HG02870 (cell line): ENCODE data around the gene SUPT4H1.

Experiments
- ATAC-seq: cut with Tn5 transposase; IDR thresholded peaks from one replicate; pipeline ENCODE4 v1.9.1; 2021; ENCODE audit warnings: mild to moderate bottlenecking, moderate library complexity; ENCODE audit not compliant: unreplicated experiment

The SUPT4H1 gene

DNA sequence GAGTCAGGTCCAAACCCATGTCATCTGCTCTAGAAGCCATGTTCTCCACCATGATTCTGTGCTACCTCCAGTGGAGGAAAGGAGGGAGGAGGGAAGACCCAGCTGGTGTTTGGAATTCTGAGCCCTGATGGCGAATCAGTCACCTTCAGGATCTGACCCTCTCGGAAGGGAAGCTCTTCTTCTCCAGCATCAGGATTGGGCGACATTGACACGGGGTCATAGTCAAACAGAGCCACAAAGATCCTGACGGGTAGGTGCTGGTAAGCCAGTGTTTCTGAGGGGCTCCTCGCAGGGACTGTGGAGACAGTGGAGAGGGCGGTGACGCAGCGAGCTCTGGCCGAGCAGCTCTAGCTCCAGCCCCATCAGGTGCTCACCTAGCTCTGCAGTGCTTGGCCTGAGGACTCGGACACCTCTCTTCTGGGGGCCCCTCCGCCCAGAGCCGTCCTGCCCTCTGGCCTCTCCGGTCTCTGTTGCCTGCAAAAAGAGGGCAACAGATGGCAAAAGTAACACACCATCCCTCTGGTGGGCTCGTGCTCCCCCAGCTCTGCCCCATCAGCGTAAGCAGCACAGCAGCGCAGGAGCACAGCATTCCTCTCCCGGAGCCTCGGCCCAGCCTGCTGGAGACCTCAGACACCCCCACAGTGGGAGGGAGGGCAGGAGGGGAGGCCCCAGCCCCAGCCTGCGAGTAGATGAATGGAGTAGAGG is 44.4 kb downstream of the SUPT4H1 start:
- ATAC-seq, result no peak

DNA sequence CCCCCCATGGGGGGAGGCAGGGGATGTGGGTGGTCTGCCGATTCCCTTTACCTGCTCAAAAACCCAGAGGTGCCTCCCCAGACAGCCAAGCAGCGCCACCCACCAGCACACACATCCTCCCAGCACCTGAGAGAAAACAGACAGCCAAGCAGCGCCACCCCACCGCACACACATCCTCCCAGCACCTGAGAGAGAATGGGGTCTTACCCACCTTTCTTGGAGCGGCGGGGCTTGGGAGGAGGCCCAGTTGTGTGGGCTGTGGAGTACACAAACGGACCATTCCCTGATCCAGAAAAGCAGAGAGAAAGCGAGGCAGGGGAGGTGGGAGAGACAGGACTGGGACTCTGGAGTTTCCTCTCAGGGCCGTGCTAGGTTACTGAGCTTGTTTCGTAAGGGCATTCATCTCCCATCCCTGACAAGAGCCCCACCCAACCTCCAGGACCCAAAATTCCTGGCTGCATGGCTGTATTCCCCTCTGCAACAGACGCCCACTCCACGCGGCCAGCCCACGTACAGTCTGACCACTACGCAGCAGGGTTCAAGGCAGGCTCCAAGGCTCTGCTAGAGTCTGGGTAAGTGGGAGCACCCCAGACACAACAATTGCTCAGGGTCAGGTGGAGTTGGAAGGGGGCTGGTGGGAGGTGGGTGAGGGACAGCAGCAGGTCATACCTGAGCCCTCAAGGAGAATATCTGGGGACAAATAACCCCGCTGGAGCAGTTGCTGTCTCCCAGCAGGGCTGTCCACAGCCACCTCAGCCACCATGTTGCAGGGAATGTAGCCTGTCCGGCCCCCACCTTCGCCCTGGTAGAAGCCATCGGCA is 45.7 kb downstream of the SUPT4H1 start:
- ATAC-seq, result no peak

DNA sequence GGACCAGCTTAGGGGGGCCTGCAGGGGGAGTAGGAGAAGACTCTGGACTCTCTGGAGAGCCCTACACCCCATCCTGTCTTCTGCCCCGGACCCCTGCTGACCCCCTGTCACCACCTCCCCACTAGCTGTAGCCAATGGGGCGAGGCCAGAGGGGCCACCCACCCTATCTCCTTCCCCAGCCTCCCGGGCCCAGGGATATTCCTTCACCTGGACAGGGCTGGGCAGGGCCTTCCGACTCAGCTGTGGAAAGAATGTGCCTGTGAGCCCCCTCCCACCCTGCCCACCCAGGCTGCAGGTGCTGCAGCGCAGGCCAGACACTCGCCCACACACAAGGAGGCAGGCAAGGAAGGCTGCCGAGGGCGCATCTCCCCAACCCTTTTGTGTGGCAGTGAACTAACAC is 46.4 kb downstream of the SUPT4H1 start:
- no peak for ATAC-seq

DNA sequence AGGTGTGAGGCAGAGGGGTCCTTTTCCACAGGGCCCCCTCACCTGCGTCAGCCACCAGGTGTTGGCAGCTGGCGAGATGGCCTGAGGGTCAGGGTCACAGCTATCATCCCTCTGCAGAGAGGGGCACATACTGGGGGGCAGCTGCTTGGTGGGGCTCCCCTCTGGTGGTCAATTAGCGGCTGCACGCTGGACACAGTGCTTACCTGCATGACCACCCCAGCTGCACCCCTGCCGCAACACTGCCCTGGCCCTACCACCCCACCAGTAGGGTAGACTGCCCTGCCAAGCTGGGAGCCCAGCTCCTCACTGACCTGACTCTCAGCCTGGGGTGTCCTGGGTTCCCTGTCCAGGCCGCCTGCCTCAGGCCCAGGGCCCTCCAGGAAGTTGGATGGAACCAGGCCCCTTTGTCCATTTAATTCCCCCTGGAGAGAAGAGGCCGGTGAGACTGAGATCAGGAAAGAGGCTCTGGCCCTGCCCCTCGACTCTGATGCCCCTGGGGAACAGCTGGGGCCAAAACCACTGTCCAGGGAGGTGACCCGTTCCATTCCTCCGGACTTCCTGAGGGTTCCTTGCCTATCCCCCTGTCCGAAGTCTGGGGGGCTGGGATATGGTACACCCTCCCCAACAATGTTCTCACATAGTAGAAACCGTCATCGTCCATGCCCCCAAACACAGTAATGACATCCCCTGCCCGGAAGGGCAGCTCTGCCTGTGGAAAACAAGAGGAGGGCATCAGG is 47.1 kb downstream of the SUPT4H1 start:
- ATAC-seq, result no peak

DNA sequence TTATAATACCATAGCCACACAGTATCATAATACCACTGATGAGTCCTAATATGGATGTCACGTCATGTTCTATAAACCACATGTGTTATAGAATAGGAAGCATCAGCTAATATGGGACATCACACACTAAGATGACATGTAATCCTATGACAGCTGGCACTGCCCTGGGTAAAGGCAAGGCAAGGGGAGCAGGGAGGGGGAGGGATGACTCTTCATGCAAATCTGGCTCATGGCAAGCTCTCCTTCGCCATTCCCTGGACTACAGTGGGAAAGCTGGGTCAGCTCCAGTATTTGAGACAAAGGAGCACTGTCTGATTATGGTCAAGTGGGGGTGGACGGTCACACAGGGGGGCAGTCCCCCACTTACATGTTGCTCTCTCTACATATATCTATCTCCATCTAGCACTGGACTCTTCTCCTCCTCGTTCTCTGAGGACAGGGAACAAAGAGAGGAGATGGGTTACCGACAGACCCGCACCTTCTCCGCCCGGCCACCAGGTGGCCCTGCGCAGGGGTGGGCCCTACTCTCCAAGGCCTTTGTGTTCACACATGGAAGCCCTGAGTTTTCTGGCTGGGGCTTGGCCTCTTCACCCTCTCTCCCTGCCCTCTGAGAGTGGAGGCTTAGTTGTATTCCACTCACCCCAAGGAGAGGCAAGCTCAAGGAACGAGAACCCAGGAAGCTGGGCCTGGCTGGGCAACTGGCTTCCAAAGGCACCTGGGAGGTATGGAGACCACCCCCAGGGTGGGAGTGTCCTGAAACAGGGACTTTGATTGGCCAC is 47.8 kb downstream of the SUPT4H1 start:
- no peak for ATAC-seq

DNA sequence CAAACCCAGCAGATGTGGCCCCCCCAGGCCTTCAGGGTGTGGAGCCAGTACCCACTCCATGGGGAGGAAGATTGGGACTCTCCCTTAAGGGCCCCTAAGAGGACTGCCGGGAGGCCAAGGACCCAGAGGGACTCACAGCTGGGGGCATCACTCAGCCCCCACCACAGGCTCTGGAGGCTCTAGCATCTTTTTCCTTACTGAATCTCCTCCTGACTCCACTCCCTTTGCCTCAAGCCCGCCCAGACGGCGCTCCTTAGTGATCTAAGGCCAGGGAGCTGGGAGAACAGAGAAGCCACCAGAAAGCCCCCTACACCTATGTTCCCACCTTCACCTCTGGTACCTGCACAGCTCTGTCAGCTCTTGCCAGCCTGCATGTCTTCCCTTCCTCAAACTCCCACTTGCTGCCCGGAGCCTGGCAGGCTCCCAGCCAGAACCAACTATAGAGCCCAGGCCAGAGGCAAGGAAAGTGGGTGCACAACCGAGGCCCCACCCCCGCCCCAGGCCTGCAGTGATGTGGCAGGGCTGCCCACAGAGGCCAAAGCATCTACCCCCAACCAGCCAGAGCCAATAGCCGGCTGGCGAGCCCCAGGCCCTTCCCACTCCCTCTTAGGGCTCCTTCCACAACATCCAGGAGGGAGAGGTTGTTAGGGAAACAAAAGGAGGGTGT is 48.9 kb downstream of the SUPT4H1 start:
- ATAC-seq, result no peak

DNA sequence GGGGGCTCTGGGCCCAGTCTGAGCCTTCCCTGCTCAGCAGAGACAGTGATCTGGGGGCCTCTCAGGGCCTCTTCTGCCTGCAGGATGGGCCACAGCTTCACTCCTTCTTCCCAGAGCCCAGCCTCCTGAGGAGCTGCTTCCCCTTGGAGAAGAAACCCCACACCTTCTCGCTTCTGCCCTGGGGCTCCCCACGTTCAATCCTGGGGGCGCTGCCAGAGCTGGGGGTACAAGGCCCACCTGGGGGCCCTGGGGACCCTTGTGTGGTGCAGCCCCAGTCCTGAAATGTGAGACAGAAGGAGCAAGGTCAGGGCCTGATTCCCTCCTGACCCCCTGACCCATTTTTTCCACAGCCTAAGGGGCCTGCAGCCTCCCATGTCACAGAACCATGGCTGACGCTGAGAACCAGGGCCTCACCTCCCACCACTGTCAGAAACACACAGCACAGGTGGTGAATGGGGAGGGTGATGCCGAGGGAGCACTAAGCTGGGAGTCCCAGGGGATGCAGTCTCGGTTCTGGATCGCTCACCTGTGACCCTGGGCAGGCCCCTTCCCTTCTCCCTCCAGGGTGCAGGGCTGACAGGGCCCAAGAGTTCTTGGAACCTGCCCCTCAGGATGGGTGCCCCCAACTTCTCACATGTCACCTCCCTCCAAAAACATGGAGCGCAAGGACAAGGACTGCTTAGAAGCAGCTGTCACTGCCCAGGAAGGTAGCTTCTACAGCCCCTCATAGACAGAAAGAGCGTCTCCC is 49.7 kb downstream of the SUPT4H1 start:
- no peak for ATAC-seq

DNA sequence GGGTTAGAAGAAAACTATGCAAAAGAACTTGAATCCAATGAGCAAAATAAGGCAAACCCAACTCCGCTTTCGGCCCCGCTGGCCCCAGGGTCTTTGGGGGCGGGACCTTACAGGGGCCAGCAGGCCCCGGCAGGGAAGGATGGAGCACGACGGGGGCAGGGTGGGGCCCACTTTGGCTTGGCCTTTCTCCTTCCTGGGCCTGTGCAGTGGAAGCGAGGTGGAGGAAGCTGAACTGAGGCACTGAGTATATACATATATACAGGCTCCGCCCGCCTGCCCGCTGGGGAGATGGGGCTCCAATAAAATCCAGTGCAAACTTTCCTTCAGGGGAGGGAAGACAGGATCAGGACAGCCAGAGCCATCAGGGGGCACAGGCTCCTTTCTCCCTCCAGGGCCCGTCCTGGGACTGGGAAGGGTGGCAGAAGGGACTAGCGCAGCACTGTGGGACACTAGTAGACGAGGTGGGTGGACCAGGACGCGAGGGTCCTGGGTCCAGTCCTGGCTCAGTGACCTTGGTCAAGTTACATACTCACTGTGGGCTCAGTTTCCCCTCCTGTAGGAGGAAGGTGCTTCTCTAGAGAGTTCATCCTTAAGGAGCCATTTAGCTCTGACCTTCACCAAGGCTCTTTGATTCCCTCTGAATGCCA is 50.4 kb downstream of the SUPT4H1 start:
- ATAC-seq, result no peak

DNA sequence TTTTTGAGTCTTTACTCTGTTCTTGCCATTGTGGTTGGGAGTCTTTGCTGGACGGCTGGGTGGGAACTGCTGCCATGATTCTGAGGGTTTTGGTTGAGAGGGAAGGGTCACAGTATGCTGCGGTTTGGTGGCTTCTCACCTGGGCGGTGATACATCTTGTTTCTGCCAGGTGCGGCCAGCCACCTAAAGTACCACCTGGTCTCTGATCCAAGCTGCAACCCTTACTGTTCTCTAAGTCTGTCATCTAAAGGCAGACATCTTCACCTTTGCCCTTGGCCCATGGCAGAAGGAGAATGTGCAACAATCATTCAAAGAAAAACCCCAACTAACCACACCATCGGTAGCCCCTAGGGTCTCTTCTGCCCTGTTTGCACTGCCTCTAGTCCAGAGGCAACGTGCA is 51.7 kb downstream of the SUPT4H1 start:
- ATAC-seq, result no peak
